ENCODE measurements around the gene HIPK4. TPM values are rescaled to one million over a fixed set of nuclear protein-coding genes. Genes with fewer than 3 reads are reported as not detected.

HIPK4 gene
- total and polyA plus RNA-seq, 2 experiments from 2014 or later, result 0.19 to 0.43 TPM

DNA sequence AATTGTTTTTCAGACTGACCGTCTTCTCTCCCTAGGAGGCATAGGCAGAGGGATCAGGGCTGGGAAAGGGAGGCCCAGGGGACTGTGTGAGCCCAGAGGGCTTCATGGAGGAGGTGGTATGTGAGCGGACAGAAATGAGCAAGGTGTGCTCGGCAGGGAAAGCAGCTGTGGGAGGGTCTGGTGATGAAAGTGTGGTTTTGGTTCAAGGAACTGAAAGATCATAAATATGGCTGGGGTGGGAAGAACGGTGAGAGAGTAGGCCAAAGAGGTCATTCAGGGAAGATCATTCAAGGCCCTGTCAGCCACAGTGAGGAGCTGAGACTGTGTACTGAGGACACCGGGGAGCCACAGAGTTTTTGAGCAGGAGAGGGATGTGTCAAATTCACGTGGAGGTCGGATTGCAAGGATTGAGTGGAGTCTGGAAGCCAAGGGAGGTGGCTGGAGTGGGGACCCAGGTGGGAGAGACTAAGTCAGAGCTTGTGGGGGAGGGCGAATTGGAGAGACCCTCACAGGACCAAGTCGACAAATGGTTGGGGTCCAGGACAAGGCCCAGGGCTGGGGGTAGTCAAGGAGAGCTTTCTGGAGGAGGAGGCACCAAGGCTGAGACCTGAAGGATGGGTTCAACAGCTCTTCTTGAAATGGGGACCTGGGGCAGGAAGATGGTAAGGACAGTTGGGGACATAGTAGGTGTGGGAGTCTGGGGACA is 33.9 kb downstream of the HIPK4 start:
- in situ Hi-C loops (cut with MboI), result no loop called here
- Histone ChIP-seq H3K27me3 (replicated peaks; ENCODE audit: insufficient read depth) (no peaks in the 10 kb centered on the region), H3K36me3 (ENCODE audit: low read depth) (no peaks in the 10 kb centered on the region; the same call in 1 of the 2 replicates), H3K9ac (no peak overlapping the region), H3F3A (ENCODE audit: insufficient read depth) (peaks cover 9% of the 10 kb centered on the region), H2AFZ (no peak overlapping the region), H3K4me3 (no peak overlapping the region), H3K4me1 (ENCODE audit: insufficient read depth) (peaks cover 4% of the 10 kb centered on the region; the same call in 1 of the 2 replicates), H3K4me2 (ENCODE audit: unreplicated experiment) (no peak overlapping the region), H3K9me2 (ENCODE audit: insufficient read depth) (no peaks in the 10 kb centered on the region), H3K9me3 (ENCODE audit: low read depth) (no peaks in the 10 kb centered on the region), H3K27ac (no peak overlapping the region), H3K79me2 (ENCODE audit: insufficient read depth) (peaks cover 46% of the 10 kb centered on the region), H4K20me1 (ENCODE audit: insufficient read depth) (no peaks in the 10 kb centered on the region)
- 88 to 89% methylated on average over 9 of the region's 9 CpGs for WGBS, 2 experiments (ENCODE audit: low coverage in 1 of 2, low lambda C conversion rate in 2 of 2, missing lambda C conversion rate in 2 of 2)
- TF ChIP-seq EZH2 (IDR thresholded peaks at IDR 0.05; ENCODE audit: insufficient read depth, poor library complexity, severe bottlenecking) (no peak), EZH2phosphoT487 (IDR thresholded peaks at IDR 0.05; ENCODE audit: insufficient read depth, low read depth) (no peak)
- no peak for DNase-seq

DNA sequence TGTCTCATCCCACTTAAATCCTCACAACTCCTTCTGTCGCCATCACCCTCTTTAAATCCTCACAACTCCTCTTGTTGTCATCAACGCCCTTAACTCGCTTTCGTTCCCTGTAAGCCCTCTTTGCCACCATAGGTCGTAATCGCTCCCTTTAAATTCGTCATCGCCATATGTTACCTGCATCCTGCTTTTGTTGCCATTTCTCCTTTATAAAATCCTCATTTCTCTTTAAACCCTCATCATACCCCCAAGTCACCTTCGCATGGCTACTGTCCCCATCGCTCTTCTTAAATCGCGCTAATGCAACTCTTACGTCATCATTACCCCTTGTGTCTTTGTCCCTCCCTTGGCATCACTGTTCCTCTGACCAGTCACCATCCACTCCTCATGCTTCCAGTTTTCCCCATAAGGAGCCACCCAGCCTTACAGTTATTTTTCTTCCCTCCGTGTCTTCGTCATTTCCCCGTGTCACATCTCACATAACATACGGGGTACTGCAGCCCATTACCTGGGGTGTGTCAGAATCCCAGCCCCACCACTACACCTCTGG is 40.9 kb downstream of the HIPK4 start:
- Histone ChIP-seq H2AFZ (peak overlapping the region; percentile 84), H3K27ac (peak overlapping the region; percentile 68), H3K4me1 (ENCODE audit: insufficient read depth) (no peaks in the 10 kb centered on the region; the same call in 1 of the 2 replicates), H3K9me3 (ENCODE audit: low read depth) (no peaks in the 10 kb centered on the region), H3K79me2 (ENCODE audit: insufficient read depth) (peaks cover 75% of the 10 kb centered on the region), H3K9ac (peak overlapping the region; percentile 91), H4K20me1 (ENCODE audit: insufficient read depth) (no peaks in the 10 kb centered on the region), H3K36me3 (ENCODE audit: low read depth) (no peaks in the 10 kb centered on the region), H3K4me3 (peak overlapping the region; percentile 87), H3K9me2 (ENCODE audit: insufficient read depth) (no peaks in the 10 kb centered on the region), H3K4me2 (ENCODE audit: unreplicated experiment) (peak overlapping the region; percentile 87), H3K27me3 (replicated peaks; ENCODE audit: insufficient read depth) (no peaks in the 10 kb centered on the region), H3F3A (ENCODE audit: insufficient read depth) (no peaks in the 10 kb centered on the region)
- in situ Hi-C loops (cut with MboI), result no loop called here
- no peak for TF ChIP-seq EZH2 (IDR thresholded peaks at IDR 0.05; ENCODE audit: insufficient read depth, poor library complexity, severe bottlenecking)
- 3 to 5% methylated on average over 17 of the region's 17 CpGs for WGBS, 2 experiments (ENCODE audit: low coverage in 1 of 2, low lambda C conversion rate in 2 of 2, missing lambda C conversion rate in 2 of 2)
- peak; percentile 89 for DNase-seq

DNA sequence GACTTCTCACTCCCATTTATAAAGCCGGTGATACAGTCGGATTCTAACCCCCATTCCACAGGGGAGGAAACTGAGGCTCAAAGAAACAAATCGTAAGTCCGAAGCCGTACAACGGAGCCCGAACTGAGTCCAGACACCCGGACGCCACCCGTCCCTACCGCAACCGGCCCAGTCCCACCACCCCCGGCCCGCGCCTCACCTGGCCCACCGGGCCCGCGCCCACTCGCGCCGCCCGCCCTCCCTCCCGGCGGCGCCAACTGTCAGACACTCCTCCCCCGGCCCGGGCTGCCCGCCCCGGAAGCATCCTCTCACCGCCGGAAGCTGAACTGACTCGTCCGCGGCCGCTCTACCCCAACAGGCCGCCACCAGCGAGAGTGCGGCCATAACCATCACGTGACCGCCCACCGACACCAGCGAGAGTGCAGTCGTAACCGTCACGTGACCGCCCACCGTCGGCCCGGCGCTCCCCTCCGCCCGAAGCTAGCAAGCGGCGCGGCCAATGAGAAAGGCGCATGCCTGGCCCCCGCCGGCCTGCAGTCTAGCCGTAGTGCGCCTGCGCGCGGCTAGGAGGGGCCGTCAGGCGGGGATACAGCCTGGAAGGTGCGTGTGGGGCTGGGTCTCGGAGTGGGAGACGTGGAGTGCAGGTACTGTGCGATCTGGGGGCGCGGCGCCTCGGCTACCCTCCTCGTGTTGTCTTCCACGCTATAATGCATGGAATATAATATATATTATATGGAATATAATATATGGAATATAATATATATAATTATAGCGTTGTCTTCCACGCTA is 41.7 kb downstream of the HIPK4 start, which contains the start of the genes C19orf47 and PLD3:
Gene C19orf47, minus strand, starts transcription at position 273 of the 789 bp plus-strand sequence. CDS start 6,540 bp downstream, outside the sequence.
Gene PLD3, plus strand, starts transcription at position 571 of the 789 bp plus-strand sequence. CDS start 17,789 bp downstream, outside the sequence.
- in situ Hi-C loops (cut with MboI), result no loop called here
- H3K4me3 ChIP-seq, result peak within 1 kb of the TSS; percentile 87

DNA sequence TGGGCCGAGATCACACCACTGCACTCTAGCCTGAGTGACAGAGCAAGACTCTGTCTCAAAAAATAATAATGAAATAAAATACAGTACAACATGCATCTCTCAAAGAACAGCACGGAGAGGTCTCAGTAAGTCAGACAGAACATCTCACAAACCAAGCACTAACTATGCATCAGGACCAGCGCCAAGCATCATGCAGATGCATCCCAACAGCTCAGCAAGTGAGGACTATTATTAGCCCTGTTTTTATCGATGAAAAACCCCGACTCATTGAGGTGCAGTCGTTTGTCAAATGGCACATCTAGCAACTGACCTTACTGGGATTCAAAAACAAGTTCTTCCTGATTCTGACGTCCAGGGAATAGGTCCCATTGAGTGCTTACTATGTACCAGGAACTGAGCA is 45.6 kb downstream of the HIPK4 start:
- DNase-seq, result no peak
- Histone ChIP-seq H4K20me1 (ENCODE audit: insufficient read depth) (no peaks in the 10 kb centered on the region), H3K4me1 (ENCODE audit: insufficient read depth) (peaks cover 9% of the 10 kb centered on the region), H3K27me3 (replicated peaks; ENCODE audit: insufficient read depth) (no peaks in the 10 kb centered on the region), H3K9me2 (ENCODE audit: insufficient read depth) (no peaks in the 10 kb centered on the region), H3K36me3 (ENCODE audit: low read depth) (peaks cover 7% of the 10 kb centered on the region; the same call in 1 of the 2 replicates), H3K9me3 (ENCODE audit: low read depth) (no peaks in the 10 kb centered on the region), H3K9ac (no peak overlapping the region), H2AFZ (no peak overlapping the region), H3K4me3 (no peak overlapping the region), H3K79me2 (ENCODE audit: insufficient read depth) (peaks cover 87% of the 10 kb centered on the region), H3K4me2 (ENCODE audit: unreplicated experiment) (no peak overlapping the region), H3K27ac (no peak overlapping the region), H3F3A (ENCODE audit: insufficient read depth) (peaks cover 14% of the 10 kb centered on the region; the same call in 1 of the 2 replicates)
- WGBS, 2 experiments (ENCODE audit: low coverage in 1 of 2, low lambda C conversion rate in 2 of 2, missing lambda C conversion rate in 2 of 2), result 84% methylated on average over 7 of the region's 7 CpGs
- in situ Hi-C loops (cut with MboI), result no loop called here
- no peak for TF ChIP-seq EZH2phosphoT487 (IDR thresholded peaks at IDR 0.05; ENCODE audit: insufficient read depth, low read depth)
- no peak for TF ChIP-seq EZH2 (IDR thresholded peaks at IDR 0.05; ENCODE audit: insufficient read depth, poor library complexity, severe bottlenecking)

More for the DNA sequence above, 41.7 kb downstream of the HIPK4 start, which contains the start of the genes C19orf47 and PLD3:
- Histone ChIP-seq H3K9ac (peak within 1 kb of the TSS; percentile 91), H3K79me2 (ENCODE audit: insufficient read depth) (peaks cover 82% of the 10 kb centered on the region), H2AFZ (peak within 1 kb of the TSS; percentile 84), H3K27ac (peak within 1 kb of the TSS; percentile 68), H3K4me2 (ENCODE audit: unreplicated experiment) (peak within 1 kb of the TSS; percentile 87), H3K9me2 (ENCODE audit: insufficient read depth) (no peaks in the 10 kb centered on the region), H3K4me1 (ENCODE audit: insufficient read depth) (no peaks in the 10 kb centered on the region; the same call in 1 of the 2 replicates), H4K20me1 (ENCODE audit: insufficient read depth) (no peaks in the 10 kb centered on the region), H3K27me3 (replicated peaks; ENCODE audit: insufficient read depth) (no peaks in the 10 kb centered on the region), H3K36me3 (ENCODE audit: low read depth) (no peaks in the 10 kb centered on the region), H3K9me3 (ENCODE audit: low read depth) (no peaks in the 10 kb centered on the region), H3F3A (ENCODE audit: insufficient read depth) (no peaks in the 10 kb centered on the region)
- no peak for TF ChIP-seq EZH2phosphoT487 (IDR thresholded peaks at IDR 0.05; ENCODE audit: insufficient read depth, low read depth)
- TF ChIP-seq EZH2 (IDR thresholded peaks at IDR 0.05; ENCODE audit: insufficient read depth, poor library complexity, severe bottlenecking), result no peak
- WGBS, 2 experiments (ENCODE audit: low coverage in 1 of 2, low lambda C conversion rate in 2 of 2, missing lambda C conversion rate in 2 of 2), result 1% methylated on average over 61 to 74 of the region's 77 CpGs
- peak; percentile 100 for DNase-seq
